Activated T-cell treated with anti-CD3 and anti-CD28 coated beads, Interleukin-2, amount 50 U/mL, for 48 hours (primary cell): ENCODE data around the gene TMEM50B.
"Not testable (repeated sequence)": the region's sequence is repeated elsewhere in the genome, so short reads cannot be mapped to it uniquely, and the experiment has no call there.

Experiments
- DNase-seq, 2 experiments: peaks; one replicate each; pipeline ENCODE4 v3.0.0-alpha.2; 2020

TMEM50B gene

DNA sequence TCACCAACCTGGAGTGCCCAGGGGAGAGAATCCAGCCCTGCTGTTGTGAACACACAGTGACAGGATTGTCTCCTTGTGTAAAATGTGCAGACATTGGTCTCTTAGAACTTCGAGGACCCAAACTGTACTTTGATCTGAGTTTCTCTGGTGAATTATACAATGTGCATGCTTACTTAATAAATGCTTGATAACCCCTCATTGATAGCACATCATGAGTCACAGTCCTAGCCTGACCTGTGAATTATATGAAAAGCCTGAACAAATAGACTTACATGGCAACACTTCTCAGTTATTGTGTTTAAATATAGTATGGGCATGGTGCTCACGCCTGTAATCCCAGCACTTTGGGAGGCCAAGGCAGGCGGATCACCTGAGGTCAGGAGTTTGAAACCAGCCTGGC, 53.9 kb downstream of the TMEM50B start:
- DNase-seq: no peak

DNA sequence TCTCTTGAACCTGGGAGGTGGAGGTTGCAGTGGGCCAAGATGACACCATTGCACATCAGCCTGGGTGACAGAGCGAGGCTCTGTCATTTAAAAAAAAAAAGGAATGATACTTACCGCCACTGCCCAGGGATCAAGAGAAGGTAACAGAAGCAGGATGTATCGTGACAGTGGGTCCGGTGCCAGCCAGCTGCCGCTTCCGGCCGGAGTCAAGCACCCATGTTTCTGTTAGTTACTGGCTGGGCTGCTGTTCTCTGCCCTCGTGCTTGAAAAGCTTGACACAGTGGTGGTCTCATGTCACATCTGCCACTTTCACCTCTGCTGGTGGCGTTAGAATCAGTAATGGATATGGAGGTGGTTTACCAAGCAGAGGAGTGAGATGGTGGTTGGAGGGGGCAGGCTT, 55.6 kb downstream of the TMEM50B start:
- DNase-seq: no peak

DNA sequence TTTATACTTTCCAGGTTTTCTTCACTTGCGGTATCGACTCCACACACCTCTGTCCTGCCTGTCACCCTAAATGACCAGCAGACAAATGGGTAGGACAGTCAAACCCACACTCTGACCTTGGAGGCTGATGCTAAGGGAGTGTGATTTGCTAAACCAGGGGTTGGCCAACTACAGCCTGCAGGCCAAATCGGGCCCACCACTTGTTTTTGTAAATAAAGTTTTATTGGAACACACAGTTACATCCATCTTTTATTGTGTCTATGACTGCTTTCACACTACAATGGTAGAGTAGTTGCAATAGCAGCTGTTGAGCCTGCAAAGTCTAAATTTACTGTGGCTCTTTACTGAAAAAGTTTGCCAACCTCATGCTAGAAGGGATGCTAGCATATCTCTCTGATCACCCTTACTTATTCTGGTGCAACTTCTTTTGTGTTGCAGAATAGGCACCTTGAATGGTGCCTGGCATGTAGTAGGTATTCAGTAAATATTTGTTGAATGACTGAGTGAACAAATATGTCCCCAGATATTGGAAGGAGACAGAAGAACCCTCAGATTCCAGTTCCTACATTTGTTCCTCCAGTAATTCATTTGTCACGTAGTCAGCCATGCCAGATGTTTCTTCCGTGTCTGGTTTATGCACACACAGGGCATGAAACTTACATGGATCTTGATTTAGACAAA, 57.9 kb downstream of the TMEM50B start:
- DNase-seq: no peak

DNA sequence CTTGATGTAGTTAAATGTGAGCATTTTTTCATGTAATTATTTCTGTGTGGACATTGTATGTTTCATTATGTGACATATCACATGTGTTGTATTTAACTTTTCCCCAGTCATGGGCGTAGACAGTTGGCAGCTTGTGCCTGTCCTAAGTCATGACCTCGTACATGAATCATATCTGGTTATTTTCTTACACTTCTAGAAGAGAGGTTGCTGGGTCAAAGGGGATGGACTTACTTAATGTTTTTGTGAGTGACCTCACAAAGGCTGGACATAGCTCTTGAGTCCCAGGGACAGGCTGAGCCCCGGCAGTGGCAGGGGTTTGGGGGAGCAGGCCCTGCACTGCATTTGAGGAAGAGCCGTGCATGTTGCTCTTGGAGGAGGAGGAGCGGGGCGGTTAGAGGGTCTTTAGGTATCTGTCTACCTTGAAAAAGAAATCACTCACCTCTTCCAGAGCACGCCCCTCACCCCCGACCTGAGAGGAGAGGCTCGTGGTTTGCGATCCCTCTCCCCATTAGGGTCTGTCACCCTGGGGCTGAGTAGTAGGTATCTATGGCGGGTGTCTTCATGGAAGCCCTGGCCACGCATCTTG, 60.1 kb downstream of the TMEM50B start:
- DNase-seq: no peak

DNA sequence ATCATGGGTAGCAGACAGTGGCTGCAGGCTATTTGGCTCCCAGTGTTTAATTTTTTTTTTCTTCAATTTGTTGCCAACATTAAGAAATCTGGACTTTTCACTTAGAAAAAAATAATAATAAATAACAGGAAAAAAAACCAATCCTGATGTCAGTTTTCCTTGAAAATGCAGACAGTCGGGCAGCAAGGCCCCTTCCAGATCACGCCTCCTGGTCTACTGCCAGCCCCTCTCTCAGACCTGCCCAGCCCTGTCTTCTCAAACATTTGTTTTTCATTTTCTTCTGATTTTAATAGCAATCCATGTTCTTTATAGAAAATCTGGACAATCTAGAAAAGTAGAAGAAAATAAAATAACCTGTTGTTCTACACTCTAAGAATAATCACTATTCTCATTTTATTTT, 61.1 kb downstream of the TMEM50B start:
- DNase-seq: no peak

DNA sequence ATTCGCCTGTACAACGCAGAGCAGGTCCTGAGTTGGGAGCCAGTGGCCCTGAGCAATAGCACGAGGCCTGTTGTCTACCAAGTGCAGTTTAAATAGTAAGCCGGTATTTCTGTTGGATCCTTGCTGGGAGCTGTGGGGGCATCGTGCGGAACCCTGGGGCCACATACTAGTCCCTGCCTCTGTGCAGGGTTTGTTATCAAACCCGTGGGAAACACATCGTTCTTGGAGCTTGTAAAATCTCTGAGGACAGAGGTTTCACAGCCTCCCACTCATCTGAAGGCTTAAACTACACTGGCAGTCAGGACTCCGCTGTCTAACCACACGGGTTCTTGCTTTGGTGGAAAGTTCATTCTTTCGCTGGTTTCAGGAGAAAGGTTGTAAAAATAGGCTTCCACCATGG, 64.8 kb downstream of the TMEM50B start:
- DNase-seq: no peak

DNA sequence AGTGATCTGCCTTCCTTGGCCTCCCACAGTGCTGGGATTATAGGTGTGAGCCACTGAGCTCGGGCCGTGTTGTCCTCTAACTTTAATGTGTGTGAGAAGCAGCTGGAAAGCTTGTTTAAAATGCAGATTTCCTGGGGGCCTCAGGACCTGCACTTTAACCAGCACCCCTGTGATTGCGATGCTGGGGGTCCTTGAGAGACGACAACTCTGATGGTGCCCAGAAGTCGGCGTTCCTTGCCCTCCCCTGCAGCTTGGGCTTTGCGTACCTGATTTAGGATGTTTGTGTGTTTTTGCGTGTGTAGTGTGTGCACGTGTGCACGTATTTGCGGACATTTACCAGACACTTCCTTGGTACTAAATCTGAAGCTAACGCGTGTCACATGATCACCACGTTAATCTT, 65.7 kb downstream of the TMEM50B start:
- DNase-seq: no peak

DNA sequence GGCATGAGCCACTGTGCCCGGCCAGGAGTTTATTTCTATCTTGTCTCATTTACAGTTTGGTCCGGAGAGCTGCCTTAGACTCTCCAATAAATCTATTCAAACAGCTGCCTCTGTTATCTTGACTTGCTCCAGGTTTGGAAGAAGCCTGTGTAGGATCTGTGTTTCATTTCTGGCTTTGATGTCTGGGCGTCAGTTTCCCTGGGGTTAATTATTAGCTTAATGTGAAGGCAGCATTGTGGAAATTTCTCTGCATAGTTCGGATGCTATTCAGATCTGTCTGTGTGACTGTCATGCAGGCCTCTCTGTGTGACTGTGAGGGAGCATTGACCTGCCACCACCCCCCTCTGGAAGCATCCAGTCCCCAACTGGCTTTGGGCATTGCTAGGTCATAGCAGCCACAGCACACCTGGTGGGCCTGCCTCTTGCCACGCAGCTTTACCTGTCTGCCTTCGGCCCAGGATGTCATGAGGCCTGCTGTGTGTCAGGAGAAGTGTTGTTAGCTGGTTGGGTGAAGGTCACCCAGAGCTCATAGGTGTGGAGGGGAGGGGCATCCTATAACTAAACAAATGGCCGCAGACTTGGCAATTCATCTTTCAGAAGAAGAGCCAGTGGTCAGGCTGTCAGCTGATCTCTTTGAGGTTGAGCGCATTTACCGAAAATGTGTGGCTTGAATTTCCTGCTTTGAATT, 66.8 kb downstream of the TMEM50B start:
- no peak for DNase-seq

DNA sequence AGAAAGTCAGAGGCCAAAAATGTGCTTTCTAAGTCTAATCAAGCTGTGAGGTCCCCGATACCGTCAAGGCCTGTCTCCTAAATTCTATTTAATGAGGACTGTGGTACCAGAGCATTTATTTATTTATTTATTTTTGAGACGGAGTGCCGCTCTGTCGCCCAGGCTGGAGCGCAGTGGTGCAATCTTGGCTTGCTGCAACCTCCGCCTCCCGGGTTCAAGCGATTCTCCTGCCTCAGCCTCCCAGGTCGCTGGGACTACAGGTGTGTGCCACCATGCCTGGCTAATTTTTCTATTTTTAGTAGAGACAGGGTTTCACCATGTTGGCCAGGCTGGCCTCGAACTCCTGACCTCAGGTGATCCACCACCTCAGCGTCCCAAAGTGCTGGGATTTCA, 67.3 kb downstream of the TMEM50B start:
- DNase-seq: not testable (repeated sequence)

DNA sequence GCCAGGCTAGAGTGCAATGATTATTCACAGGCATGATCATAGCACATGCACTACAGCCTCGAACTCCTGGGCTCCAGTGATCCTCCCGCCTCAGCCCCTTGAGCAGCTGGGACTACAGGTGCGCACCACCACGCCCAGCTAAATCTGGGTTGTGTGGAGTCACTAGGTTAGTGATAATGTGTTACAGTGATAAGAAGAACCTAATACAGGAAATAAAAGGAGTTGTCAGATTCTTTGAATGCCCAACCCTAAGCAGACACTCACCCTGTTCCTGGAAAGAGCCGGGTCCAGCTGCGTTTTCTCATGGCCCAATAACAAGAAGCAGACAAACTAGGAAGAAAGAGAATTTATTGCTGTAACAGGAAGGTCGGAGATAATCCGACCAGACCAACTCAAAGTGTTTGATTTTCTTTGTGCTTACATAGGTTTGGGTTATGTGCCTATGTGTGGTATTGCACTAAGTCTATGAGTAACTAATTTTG, 67.8 kb downstream of the TMEM50B start:
- no peak for DNase-seq

DNA sequence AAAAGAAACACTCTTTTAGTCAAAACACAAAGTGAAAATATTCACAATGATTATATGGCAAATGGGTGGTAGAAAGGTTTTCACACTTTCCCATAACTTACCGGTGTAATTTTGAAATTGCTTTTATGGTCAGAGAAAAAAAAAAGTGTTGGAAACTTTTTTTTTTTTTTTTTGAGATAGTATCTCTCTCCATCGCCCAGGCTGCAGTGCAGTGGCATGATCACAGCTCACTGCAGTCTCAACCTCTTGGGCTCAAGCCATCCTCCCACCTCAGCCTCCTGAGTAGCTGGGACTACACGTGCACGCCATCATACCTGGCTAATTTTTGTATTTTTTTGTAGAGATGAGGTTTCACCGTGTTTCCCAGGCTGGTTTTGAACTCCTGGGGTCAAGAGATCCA, 73.3 kb downstream of the TMEM50B start:
- DNase-seq: peak; percentile 46 to 52

DNA sequence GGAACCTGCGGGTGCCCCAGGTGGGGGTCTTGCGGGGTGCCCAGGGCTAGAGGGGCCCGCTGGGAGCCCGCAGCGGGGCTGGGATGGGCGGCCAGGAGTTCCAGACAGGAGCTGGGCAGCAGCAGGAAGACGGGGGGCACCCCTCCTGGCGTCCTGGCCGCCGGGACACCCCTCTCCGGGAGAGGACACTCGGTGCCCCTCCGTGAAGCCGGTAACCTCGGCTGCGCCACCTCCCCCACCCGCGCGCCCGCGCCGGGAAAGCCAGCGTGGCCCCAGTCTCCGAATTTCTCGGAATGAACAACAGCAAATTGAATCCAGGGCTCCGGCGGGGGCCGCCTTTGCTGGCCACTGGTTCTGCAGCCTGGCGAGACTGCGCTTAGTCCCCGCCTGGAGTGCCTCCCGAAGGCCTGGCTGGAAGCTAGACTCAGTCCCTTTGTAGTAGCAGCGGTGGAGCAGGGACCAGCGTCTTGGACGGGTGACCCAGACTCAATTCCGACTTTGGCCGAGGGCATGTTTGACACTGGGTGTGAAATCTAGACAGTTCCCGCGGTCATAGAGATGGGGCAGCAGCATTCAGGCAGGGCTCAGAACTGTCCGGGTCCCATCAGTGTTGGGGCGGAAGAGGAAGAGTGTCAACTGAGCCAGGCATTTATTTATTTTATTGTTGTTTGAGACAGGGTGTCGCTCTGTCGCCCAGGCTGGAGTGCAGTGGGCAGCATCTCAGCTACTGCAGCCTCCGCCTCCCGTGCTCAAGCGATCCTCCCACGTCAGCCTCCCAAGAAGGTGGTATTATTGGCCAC, 75.8 kb downstream of the TMEM50B start:
- peak; percentile 72 to 73 for DNase-seq

DNA sequence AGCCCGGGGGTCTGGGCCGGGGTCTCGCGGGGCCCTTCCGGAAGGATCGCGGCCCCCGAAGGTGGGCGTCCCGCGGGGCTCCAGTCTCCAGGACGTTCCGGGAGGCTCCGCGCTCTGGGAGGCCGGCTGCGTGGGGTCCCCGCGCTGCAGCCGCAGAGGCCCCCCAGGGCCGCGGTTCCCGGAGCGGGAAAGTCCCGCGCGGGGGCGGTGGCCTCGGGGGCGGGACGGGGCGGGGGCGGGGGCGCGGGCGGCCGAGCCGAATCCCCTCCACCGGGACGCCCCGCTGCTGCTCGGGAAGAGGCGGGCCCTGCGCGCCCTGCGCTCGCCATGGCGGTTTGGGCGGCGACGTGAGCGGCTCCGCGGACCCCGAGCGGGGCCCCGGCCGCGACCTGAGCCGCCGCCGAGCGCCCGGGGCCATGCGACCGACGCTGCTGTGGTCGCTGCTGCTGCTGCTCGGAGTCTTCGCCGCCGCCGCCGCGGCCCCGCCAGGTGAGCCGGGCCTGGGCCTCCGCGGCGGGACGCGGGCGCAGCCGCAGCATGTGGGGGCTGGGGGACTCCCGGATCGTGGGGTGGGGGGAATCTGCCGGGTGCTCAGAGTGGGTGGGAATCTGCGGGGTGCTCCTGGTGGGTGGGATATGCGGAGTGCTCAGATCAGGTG, 76.5 kb downstream of the TMEM50B start, which contains the start of gene IFNGR2:
IFNGR2 (plus strand) TSS at position 286 of the 658 bp plus-strand sequence; CDS start at position 417, 131 bp downstream.
- DNase-seq: peak; percentile 44 to 60

DNA sequence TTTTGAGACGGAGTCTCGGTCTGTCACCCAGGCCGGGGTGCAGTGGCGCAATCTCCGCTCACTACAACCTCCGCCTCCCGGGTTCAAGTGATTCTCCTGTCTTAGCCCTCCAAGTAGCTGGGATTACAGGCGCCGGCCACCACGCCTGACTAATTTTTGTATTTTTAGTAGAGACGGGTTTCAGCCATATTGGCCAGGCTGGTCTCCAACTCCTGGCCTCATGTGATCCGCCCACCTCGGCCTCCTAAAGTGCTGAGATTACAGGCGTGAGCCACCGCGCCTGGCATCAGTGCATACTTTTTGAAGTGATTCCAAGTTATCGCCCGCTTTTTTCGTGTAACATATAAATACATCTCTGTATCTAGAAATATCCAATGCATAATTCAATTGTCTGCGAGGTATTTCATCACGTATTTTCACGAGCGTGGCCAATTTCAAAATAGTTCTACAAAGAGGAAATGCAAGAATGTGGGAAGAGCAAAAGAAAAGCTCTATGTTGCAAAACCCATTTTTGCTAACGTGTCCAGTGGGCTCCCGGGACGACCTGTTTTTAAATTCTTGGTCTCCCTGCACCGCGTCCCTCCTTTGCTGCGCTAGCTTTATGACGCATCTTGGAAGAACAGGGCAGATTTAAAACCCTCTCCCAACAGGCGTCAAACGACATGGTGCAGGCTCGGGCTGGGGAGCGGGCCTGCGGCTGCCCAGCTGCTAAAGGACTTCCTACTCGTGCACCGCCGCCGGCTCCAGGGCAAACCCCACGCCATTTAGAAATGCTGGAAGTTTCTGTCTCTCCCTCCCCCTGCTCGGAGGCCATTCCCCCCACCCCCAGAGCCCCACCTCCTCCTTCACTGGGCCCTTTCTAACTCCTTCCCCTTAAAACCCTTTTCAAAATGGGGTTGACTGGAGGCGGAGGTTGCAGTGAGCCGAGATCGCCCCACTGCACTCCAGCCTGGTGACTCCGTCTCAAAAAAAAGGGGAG, 77.5 kb downstream of the TMEM50B start:
- no peak for DNase-seq

DNA sequence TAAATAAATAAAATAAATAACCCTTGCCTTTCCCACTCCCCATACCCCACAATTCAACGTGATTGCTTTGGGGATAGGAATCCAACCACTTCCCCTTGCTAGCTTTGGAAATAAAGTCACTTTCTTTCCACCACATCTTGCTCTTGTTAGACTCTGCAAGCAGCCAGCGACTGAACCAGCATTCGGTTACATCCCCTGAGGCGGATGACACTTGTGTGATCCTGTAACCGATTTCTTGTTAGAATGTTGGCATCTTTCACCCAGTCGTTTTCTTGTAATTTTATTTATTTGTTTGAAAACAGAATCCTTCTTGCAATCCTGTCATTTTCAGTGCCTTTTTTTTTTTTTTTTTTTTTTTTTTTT, 78.2 kb downstream of the TMEM50B start:
- DNase-seq: no peak
